ENCODE data around the gene LSM7.
"Not testable (repeated sequence)": the region's sequence is repeated elsewhere in the genome, so short reads cannot be mapped to it uniquely, and the experiment has no call there.

Gene LSM7

DNA sequence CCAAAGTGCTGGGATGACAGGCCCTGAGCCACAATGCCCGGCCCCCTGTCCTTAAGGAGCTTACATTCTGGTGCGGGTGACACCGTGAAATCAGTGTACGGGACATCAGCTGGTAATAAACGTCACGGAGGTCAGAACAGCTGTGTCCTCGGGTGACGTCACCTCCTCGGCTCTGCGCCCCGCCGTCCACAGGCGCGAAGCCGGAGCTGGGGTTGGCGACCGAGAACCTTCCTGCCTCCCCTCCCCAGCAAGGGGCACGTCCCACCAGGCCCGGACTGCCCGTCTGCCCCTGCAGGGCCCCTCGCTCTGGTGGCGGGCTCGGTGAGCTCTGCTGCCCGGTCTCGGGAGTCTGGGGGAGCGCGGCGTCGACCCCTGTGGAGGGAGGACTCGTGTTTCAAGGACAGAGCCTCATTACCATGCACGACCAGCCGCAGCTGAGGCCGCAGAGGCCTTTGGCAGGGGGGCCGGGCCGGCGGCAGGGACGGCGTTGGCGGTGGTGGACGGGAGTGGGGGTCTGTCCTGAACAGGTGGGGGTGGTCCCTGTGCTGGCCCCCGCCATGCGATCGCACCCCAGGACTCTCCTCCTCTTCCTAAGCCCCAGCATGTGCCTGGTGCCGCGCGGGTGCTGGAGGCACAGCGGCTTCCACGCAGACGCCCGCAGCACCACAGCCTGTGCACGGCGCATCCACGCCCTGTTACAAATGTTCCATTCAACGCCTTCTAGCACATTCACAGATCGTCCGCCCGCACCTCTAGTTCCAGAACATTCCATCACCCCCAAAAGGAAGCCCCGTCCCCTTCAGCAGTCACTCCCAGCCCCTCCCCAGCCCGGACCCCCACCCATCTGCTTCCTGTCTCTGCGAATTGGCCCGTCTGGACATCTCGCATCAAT is 25.8 kb downstream of the LSM7 start:
- no peak for DNase-seq (ENCODE audit: low read depth in 3 of 3)

DNA sequence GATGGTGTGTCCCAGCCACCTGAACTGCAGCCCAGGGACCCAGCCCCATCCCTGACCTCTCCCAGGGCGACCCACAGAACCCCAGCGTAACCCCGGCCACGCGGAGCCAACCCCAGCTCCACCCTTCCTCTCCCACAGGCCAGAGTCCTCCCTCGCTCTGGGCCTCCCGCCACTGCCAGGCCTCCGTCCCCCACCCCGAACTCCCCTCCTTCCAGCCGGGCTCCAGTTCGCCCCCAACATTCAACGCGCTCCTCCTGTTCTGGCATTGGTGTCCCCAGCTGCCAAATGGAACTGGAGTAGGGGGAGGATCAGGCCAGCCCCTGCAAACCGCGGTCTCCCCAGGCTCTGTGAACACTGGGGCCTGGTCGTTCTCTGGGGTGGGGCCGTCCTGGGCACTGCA is 27.9 kb downstream of the LSM7 start:
- DNase-seq (ENCODE audit: low read depth in 3 of 3), result no peak

DNA sequence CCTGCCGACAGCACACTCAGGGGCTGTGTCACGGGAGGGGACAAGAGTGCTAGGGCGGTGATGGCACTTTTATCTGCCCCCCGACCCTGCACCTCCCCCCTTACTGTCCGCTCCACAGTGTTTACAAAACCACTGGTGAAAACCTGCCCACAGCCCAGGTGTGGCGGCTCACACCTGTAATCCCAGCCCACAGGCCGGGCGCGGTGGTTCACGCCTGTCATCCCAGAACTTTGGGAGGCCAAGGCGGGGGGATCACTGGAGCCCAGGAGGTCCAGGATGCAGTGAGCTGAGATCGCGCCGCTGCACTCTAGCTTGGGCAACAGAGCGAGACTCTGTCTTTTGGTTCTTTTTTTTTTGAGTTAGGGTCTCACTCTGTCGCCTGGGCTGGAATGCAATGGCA is 32.2 kb downstream of the LSM7 start:
- DNase-seq (ENCODE audit: low read depth in 3 of 3), result no peak

DNA sequence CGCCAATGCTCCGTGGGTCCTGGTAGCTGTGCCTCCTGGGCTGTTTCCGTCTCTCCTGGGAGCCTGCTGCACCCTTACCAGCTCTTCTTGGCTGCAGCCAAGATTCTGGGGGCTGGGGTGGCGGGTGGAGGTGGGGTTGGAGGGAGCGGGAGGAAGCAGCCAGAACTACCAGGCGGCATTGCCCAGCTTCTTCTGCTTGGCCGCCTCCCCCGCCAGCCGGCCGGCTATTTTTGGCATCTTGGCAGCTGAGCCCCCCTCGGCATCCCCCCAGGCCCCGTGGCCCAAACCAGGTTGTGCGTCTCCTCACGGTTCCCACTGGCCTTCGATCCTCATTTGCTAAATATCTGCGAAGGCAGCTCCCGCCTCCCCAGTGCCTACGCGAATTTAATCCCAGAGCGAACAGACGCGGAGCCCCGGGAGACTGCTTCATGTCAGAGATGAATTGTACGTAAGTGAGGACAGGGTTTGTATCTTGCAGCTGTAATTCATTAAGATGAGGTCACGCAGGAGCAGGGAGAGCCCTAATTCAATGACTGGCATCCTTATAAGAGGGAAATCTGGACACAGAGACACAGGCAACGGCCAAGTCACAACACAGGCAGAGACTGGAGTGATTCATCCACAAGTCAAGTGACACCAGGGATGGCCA is 33.6 kb downstream of the LSM7 start:
- no peak for DNase-seq (ENCODE audit: low read depth in 3 of 3)

DNA sequence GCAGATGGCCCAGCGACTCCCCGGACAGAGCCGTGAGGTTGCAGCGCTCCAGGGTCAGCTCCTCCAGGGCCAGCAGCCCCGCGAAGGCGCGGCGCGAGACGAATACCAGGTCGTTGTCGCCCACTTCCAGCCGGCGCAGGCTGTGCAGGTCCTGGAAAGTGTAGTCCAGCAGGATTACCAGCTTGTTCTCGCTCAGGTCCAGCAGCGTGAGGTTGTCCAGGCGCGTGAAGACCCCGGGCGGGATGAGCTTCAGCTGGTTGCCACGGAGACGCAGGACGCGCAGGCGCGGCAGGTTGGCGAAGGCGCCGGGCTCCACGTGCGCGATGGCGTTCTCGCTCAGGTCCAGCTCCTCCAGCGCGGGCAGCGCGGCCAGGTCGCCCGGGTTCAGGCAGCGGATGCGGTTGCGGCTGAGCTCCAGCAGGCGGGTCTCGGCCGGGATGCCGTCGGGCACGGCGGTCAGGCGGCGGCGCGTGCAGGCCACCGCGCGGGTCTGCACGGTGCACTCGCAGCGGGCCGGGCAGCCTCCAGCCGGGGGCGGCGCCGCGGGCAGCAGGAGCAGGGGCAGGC is 37.1 kb downstream of the LSM7 start:
- DNase-seq (ENCODE audit: low read depth in 3 of 3), result no peak

DNA sequence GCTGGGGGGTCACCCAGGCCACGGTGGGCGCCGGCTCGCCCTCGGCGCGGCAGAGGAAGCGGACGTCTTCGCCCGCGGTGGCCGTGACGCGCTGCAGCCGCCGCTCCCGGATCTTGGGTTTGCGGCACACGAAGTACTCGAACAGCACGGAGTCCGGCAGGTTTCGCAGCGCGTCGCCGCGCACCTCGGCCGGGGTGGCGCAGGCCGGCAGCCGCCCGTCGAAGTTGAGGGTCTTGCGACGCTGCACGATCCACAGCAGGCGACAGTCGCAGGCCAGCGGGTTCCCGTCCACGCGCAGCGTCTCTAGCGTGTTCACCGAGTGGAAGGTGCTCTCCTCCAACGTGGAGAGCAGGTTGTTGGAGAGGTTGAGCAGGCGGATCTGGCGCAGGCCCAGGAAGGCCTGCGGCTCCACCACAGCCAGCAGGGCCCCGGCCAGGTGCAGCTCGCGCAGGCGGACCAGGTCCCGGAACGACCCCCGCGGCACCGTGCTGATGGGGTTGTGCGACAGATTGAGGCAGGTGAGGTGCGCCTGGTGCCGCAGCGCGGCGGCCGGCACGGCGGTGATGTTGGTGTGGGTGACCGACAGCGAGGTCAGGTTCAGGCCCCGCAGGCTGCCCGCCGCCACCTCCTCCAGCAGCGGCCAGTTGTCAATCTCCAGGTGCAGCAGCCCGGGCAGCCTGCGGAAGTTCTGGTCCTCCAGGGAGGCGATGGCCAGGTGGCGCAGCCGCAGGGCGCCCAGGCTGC is 37.8 kb downstream of the LSM7 start:
- no peak for DNase-seq (ENCODE audit: low read depth in 3 of 3)

DNA sequence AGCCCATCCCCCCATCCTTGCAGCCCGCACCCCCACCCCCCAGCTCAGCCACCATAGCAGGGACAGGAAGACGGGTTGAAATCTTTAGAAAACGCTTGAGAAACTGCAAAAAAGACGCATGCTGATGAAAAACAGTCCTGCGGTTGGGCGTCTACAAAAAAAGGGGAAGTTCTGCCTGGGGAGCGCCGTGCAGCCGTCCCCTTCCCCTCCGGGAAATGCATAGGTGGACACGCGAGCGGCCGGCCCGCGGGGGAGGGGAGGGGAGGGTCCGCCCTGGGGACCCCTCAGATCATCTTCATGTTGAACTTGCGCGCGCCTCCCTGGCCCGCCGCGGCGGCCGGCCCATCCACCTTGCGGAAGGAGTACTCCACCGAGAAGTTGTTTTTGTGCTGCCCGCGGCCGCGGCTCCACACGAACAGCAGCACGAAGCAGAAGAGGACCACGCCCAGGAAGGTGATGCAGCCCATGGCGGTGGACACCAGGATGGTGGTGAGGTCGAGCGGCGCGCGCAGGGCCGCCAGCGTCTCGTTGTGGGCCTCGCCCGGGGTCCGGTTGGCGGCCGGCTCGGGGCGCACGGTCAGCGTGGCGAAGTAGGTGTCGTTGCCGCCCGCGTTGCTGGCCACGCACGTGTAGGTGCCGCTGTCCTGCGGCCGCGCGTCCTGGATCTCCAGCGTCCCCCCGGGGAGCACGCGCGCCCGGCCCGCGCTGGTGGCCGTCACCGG is 38.5 kb downstream of the LSM7 start:
- no peak for DNase-seq (ENCODE audit: low read depth in 3 of 3)

DNA sequence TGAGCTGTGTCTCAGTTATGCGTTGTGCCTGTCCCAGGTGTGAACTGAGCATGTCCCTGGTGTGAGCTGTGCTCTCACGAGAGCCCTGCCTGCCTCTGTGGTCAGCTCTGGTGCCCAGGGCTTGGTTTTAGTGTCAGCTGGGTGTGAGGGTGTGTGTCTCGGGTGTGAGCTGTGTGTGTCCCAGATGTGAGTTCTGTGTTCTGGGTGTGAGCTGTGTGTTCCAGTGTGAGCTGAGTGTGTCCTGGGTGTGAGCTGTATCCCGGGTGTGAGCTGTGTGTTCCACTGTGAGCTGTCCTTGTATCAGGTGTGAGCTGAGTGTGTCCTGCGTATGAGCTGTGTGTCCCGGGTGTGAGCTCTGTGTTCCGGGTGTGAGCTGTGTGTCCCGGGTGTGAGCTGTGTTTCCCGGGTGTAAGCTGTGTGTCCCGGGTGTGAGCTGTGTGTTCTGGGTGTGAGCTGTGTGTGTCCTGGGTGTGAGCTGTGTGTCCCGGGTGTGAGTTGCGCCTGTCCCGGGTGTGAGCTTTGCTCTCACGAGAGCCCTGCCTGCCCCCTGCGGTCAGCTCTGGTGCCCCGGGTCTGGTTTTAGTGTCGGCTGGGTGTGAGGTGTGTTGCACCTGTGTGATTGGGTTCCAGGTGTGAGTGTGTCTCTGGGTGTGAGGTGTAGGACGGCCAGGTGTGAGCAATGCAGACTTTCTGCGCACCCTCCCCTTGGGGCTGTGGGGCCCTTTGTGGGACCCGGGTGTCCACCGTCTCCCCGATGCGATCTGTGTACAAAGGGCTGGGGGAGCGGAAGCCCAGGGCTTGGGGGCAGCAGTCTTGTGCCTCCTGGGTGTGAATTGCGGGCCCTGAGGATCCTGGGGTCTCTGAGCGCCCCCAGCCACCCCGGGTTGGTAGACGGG is 39.3 kb downstream of the LSM7 start:
- DNase-seq (ENCODE audit: low read depth in 3 of 3), result no peak

DNA sequence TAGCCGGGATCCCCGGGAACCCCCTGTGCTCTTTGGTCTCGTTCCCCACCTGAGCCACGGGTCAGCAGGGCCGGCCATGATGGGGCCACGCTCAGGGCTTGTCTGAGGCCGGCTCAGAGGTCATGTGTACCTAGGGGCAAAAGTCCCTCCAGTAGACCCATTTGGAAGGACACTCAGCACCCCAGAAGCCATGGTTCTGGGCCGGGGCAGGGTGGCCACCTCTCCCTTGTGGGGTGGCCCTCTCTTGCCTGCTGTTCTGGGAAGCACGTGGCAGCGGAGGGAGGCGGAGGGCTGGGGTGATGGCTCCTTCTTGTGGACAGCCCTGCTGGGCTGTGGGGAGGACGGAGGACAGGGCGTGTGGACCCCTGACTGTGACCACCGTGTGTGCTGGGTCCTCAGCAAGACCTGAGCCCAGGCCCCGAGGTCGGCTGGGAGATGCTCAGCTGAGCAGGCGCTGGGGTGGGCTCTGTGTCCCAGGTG is 40.0 kb downstream of the LSM7 start:
- no peak for DNase-seq (ENCODE audit: low read depth in 3 of 3)

DNA sequence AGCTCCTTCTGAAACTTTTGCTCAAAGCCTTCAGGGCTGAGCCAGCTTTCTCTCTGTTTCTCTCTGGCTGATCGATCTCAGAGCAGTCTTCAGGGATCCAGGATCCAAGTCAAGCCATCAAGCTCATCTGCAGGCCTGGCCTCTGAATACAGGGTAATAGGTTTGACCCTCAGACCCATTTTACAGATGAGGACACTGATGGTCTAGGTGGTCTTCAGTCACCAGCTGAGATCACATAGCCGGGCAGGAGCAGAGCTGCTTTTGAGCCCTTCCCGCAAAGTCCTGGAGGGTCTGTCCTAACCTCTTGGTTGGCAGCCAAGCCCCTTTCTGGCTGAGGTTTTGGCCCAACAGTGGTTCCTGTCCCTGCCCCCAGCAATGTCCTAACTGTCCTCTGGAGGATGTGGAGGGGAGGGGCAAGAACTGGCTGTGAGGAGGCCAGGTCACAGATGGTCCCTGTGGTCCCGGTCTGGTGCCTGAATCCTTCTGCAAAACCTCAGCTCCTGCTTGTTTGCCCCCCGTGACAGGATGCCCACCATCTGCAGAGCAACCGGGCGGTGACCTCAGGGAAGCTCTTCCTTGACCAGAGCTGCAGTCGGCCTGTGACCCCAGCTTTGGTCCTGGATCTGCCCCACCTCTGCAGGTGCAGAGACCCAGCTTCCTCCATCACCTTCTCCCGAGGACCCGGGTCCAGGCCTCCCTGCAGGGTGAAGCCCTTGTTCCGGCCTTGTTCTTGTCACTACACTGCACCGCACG is 40.6 kb downstream of the LSM7 start:
- DNase-seq (ENCODE audit: low read depth in 3 of 3), result no peak

DNA sequence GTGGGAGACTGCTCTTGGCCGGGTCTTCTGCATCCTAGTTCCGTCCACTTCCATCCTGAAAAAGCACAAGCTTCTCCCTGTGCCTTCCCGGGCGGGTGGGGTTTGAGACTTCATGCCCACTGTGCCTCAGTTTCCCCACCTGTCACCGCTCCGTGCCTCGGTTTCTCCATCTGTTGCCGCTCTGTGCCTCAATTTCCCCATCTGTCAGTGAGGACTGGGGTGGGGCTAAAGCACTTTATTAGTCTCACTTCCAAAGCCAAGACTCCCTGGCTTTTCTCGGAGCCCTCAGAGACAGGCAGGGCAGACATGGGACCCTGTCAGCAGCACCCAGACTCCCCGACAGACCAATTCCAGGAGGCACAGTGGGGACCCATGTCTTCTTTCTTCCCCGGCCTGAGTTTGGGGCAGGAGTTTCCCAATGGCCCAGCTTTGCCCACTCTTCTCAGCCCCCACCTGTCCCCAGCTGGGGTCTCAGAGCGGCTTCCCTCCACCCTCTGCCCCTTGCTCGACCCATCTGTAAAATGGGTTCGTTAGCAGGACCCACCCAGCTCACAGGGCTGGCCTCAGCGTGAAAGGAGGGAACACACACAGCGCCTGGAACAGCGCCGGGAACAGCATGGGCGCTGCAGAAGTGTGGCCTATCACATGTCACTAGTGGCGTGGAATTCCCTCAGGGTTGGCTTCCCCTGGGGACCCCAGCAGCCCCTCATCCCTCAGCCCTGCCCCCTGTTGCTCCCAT is 41.8 kb downstream of the LSM7 start:
- no peak for DNase-seq (ENCODE audit: low read depth in 3 of 3)

DNA sequence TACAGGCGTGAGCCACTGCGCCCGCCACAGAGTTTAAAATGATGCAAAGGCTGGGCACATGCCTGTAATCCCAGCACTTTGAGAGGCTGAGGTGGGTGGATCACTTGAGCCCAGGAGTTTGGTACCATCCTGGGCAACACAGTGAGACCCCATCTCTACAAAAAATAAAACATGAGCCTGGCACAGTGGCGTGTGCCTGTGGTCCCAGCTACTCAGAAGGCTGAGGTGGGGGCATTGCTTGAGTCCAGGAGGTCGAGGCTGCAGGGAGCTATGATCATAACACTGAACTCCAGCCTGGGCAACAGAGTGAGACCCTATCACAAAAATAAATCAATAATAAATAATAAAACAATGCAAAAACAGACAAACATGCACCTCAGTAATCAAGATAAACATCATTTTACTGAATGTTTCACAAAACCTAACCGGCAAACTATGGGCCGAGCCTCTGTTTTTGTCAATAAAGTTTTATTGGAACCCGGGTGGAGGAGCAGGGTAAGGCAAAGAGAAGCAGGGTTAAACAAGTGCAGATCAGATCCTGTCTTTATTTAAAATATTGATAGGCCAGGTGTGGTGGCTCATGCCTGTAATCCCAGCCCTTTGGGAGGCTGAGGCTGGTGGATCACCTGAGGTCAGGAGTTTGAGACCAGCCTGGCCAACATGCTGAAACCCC is 44.4 kb downstream of the LSM7 start:
- no peak for DNase-seq (ENCODE audit: low read depth in 3 of 3)

DNA sequence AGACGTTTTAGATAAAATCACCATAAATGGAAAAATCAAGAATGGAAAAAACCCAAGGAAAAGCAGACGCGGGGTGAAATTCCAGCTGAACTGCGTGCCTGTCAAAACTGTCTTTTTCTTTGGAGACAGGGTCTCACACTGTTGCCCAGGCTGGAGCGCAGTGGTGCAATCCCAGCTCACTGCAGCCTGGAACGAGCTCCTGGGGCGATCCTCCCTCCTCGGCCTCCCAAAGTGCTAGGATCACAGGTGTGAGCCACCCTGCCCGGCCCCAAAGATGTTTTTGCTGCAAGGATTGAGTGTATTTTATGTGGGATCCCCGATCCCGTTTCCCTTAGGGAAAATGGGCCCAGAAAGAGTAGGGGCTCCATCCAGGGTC is 45.5 kb downstream of the LSM7 start:
- no peak for DNase-seq (ENCODE audit: low read depth in 3 of 3)

DNA sequence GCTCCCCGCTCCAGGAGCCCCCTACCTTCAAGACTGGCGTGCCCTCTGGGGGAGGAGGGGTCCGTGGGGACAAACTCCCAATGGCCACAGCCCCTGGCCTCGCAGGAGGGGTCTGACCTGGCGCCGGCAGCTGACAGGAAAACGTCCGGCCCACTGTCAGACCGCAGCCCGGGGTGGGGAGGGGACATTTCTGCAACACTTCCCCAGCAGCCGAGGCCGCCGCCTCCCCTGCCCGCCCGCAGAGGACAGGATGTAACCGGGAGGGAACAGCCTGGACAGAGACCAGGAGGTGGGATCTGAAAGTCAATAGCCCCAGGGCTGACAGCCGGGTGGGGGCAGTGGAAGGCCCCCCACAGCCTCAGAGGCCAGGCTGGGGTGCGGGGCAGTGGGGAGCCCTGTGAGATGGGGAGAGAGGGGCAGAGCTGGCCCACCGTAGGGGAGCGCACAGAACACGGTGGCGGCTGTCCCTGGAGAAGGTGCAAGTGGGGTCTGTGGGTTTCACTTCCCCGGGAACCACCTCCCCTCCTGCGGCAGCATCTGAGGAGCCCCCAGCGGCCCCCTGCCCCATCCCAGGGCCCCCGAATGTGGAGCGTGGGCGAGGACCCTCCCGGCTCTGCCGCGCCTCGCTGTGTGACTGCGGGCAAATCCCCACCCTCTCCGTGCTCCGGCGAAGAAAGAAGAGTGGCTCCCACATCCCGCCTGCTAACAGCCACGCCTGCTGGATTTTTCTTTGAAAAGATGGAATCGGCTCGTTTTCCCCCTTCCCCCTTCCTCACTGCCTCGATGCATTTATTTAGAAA is 46.1 kb downstream of the LSM7 start, which contains the start of gene PEAK3:
TSS of gene PEAK3 (minus strand) at position 114 of the 800 bp plus-strand sequence. CDS start 1,244 bp downstream, outside the sequence.
- DNase-seq (ENCODE audit: low read depth in 3 of 3), result no peak

DNA sequence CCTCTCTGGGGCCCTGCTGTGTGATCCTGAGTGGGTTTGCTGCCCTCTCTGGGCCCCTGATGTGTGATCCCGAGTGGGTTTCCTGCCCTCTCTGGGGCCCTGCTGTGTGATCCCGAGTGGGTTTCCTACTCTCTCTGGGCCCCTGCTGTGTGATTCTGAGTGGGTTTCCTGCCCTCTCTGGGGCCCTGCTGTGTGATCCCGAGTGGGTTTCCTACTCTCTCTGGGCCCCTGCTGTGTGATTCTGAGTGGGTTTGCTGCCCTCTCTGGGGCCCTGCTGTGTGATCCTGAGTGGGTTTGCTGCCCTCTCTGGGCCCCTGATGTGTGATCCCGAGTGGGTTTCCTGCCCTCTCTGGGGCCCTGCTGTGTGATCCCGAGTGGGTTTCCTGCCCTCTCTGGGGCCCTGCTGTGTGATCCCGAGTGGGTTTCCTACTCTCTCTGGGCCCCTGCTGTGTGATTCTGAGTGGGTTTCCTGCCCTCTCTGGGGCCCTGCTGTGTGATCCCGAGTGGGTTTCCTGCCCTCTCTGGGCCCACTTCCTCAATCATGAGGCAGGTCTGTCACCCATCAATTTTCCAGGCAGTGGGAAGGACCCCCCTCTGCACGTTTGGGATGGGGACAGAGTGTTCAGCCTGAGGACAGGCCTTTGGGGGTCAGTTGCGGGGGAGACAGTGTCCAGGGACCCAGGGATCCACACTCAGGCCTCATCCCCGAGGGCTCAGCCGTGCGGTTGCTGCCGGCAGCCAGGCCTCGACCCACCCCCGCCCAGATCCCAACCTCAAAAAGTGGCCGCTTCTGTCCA is 46.9 kb downstream of the LSM7 start:
- not testable (repeated sequence) for DNase-seq (ENCODE audit: low read depth in 3 of 3)

DNA sequence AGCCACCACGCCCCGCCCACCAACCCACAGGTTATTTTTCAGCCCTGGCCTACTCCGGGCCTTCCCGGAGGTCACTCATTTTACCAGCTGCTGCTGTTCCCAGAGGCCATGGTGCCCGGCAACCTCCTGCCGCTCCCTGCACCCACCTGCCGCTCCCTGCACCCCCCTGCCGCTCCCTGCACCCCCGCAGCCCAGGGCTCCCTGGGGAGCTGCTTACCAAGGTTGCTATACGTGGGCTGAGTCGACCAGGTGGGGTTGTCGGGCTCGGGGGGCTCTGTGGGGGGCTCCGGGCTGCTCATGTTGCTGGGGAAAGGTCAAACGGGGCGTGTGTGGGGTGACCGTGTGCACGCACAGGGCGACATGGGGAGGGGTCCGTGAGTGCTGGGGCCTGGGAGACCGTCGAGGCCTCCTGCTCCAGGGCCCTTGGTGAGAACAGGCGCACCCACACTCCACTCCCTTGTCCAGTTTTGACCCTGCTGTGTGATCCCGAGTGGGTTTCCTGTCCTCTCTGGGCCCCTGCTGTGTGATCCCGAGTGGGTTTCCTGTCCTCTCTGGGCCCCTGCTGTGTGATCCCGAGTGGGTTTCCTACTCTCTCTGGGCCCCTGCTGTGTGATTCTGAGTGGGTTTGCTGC is 47.6 kb downstream of the LSM7 start:
- DNase-seq (ENCODE audit: low read depth in 3 of 3), result no peak

Measured in stimulated activated CD4-positive, alpha-beta T cell treated with anti-CD3 and anti-CD28 coated beads, TNF-alpha, amount 100 ng/mL, for 4 hours (primary cell).